Astrocyte (in vitro differentiated cells and primary cell): ENCODE data around the gene EYA2.

Experiments used
- CTCF ChIP-seq: IDR thresholded peaks from 2 replicates; pipeline ENCODE4 v1.5.1; 2011; ENCODE audit warnings: low read depth, mild to moderate bottlenecking, inconsistent platforms, low read length, moderate library complexity; ENCODE audit not compliant: insufficient read depth
- EZH2 ChIP-seq: IDR thresholded peaks from 2 replicates; pipeline ENCODE4 v1.6.1; 2012; ENCODE audit warnings: mild to moderate bottlenecking, low read length, inconsistent platforms; ENCODE audit not compliant: insufficient read depth

GRCh38 chr20:47223896-47224295, 329.3 kb downstream of the EYA2 start:
- TF ChIP-seq EZH2 (no peak), CTCF (no peak)
